HG02870 (cell line): ENCODE results near the gene ZNF24.

ENCODE experiments used
- ATAC-seq: cut with Tn5 transposase; IDR thresholded peaks from one replicate; pipeline ENCODE4 v1.9.1; 2021; ENCODE audit warnings: mild to moderate bottlenecking, moderate library complexity; ENCODE audit not compliant: unreplicated experiment

Gene ZNF24

GRCh38 chr18:35343936-35344735, at the start of gene ZNF24:
Gene ZNF24, minus strand, starts transcription at chr18:35344420. Its CDS starts 3,770 bp downstream, at chr18:35340650.
- peak; percentile 85 for ATAC-seq

GRCh38 chr18:35393716-35394115, 49.5 kb upstream of the ZNF24 start:
- ATAC-seq = no peak

- no peak for ATAC-seq
These were observed 48.2 kb upstream of the ZNF24 start for GRCh38 chr18:35392375-35392774.

GRCh38 chr18:35390951-35391700, 46.9 kb upstream of the ZNF24 start:
- no peak for ATAC-seq

GRCh38 chr18:35389095-35389618, 44.9 kb upstream of the ZNF24 start:
- ATAC-seq = no peak

GRCh38 chr18:35387152-35387571, 42.9 kb upstream of the ZNF24 start:
- no peak for ATAC-seq

- peak; percentile 85 for ATAC-seq
These were observed 42.4 kb upstream of the ZNF24 start for GRCh38 chr18:35386600-35387100.

- no peak for ATAC-seq
These were observed 38.9 kb upstream of the ZNF24 start for GRCh38 chr18:35383136-35383535.

GRCh38 chr18:35379421-35379820, 35.2 kb upstream of the ZNF24 start:
- no peak for ATAC-seq

GRCh38 chr18:35378574-35378896, 34.3 kb upstream of the ZNF24 start:
- ATAC-seq = no peak

GRCh38 chr18:35377875-35378573, 33.8 kb upstream of the ZNF24 start:
- no peak for ATAC-seq

GRCh38 chr18:35376742-35377695, 32.8 kb upstream of the ZNF24 start, which contains the start of gene ZNF396:
Gene ZNF396, minus strand, starts transcription at chr18:35377337. Its CDS starts 3,045 bp downstream, at chr18:35374292.
- peak; percentile 82 for ATAC-seq

- peak; percentile 54 for ATAC-seq
These were observed 32.1 kb upstream of the ZNF24 start for GRCh38 chr18:35376393-35376741.

- ATAC-seq = no peak
These were observed 30.5 kb upstream of the ZNF24 start for GRCh38 chr18:35374708-35375107.

GRCh38 chr18:35371412-35372195, 27.4 kb upstream of the ZNF24 start:
- ATAC-seq = no peak

GRCh38 chr18:35369126-35369525, 24.9 kb upstream of the ZNF24 start:
- ATAC-seq = no peak

GRCh38 chr18:35368595-35368994, 24.4 kb upstream of the ZNF24 start:
- ATAC-seq = no peak

- ATAC-seq = no peak
These were observed 18.3 kb upstream of the ZNF24 start for GRCh38 chr18:35362531-35362930.
